ENCODE results near the gene AAR2. TPM values are rescaled to one million over a fixed set of nuclear protein-coding genes. Genes with fewer than 3 reads are reported as not detected.

The AAR2 gene, protein sequence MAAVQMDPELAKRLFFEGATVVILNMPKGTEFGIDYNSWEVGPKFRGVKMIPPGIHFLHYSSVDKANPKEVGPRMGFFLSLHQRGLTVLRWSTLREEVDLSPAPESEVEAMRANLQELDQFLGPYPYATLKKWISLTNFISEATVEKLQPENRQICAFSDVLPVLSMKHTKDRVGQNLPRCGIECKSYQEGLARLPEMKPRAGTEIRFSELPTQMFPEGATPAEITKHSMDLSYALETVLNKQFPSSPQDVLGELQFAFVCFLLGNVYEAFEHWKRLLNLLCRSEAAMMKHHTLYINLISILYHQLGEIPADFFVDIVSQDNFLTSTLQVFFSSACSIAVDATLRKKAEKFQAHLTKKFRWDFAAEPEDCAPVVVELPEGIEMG
- 31.4 and 32.6 TPM in 2 replicates for total RNA-seq

DNA sequence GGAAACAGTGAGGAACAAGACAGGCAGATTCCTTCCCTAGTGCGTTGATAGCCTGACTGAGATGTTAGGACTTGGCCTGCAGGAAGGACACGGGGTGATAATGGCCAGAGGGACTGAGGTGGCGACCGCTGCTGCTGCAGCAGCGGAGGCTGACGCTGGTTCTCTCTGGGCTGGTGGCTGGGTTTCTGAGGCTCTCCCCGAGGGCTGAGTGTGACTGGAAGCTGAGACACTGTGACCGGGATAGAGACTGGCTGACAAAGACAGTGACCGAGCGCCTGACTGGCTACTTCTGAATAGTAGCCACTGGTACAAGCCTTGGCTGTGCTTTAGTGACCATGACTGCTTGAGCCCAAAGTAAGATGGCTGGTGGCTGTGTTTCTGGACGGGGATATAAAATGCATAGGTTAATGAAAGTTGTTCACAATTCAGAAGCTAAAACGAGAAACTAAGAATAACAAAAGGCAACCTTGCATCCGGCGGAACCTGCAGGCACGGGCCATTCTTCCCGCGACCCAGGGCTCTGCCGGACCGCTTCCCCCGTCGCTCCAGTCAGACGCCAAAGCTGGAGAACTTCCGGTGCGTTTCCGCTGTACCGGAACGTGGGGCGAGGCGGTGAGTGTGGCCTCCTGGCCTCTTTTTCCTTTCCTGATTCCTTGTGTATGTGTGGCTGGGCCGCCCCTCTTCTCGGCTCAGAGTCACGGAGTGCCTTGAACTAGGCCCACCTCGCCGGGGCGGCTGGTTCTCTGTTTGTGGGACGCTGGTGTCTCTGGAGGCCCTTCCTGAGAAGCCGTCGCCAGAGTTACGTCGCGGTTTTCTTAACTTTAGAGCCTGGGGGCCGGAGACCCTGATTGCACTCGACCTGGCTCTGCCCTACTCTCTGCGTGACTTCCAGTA lies at the start of gene AAR2:
AAR2 (plus strand) TSS at position 587 of the 894 bp plus-strand sequence. CDS start 3,391 bp downstream, outside the sequence.
- peak; percentile 20 for DNase-seq (ENCODE audit: low read depth, low spot score)

DNA sequence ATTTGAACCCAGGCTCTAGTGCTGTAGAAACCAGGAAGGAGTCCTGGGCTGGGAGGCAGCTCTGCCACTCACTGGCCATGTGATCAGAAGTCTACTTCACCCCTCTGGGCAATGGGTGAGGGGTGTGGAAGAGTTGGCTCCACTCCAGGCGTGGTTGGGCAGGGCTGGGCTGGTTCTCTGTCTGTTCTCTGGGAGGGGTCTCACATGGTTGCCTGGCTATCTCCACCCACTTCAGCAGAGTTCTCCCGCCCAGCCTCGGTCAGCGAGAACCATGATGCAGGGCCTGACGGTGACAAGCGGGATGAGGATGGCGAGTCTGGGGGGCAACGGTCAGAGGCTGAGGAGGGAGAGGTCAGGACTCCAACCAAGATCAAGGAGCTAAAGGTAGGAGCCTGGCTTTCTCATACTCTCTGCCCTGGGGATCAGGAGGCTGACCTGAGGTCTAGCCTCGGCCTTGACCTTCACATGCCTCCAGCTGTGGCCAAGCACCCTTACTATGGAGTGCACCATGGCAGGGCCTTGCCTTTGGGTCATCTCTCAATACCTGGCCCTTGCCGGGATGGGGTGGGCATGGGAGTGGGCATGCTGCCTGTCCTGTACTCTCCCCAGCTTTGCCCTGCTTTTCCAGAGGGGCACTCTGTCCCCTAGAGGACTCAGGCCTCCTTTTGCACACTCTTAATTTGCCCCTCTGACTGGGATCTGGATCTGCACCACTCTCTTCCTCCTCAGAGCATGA lies 42.1 kb upstream of the AAR2 start:
- no peak for DNase-seq (ENCODE audit: low read depth, low spot score)

DNA sequence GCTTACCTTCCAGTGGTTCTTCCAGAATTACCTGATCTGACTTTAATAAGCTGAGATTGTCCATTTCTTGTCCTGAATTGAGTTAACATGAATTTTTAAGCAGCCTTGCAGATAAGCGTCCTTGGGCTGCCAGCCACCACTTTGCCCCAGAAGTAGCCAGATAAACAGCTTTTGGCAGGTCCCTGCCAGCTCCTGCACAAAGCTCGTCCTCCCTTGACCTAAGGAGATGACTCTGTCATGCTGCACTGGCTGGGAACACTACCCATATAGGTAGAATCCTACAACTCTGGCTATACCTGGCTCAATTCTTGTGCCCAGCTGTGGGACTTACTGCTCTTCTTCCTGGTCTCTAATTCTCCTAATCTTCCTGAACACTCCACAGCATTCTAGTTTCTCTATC lies 39.6 kb upstream of the AAR2 start:
- DNase-seq (ENCODE audit: low read depth, low spot score) = no peak

DNA sequence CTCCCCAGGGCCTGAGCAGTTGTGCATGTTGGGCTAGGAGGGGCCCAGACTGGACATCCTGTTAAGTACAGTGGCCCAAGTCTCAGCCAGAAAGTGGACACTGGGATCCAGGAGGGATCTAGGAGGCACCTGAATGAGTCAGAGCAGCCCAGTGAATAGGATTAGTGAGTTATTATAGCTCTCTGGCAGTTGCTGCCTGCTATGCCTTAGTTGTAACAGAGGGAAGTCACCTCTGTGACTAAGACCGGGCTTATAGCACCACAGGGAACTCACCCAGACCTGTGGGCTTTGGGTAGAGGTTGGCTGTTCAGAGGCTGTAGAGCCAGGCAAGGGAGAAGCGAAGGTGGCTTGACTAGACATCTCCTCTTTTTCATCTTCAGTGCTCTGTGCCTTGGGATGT lies 39.0 kb upstream of the AAR2 start:
- DNase-seq (ENCODE audit: low read depth, low spot score) = no peak

DNA sequence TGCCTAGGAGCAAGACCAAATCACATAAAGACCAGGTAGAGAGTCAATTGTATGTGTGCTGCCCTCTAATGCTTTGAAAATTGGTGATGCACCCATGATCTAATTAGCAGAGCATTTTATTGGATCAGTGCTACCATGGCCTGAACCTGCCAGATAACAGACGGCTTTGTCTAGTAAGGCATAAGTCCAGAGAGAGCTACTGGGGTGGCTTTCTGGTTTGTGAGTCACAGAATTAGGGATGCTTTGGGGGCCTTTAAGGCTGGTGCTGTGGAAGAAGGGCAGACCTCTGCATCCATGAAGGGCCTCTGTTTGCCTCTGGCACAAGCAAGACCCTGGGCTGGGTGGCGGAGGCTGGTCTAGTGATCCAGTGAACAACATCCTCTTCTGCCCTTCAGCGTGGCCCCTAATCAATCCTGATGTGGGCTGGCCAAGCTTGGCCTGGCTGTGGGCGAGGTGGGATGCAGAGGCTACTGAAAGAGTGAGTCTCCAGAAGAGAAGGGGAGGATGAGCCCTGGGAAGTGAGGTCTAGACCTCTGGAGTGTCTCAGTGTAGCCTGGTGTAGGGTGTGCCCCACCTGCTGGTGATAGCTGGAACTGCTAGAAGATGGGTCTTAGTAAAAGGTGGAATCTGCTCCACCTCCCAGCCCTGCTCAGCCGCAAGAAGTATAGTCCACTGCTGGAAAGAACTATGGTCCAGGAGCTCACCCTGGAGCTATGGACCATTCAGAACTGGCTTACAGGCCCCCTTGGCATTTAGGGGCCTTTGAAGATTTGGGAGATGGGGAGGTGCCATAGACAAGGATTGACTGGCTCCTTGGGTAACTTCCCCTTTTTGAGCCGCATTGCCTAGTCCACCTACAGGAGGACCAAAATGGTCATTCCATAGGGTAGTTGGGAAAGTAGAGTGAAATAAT lies 36.7 kb upstream of the AAR2 start:
- DNase-seq (ENCODE audit: low read depth, low spot score) = peak; percentile 30

DNA sequence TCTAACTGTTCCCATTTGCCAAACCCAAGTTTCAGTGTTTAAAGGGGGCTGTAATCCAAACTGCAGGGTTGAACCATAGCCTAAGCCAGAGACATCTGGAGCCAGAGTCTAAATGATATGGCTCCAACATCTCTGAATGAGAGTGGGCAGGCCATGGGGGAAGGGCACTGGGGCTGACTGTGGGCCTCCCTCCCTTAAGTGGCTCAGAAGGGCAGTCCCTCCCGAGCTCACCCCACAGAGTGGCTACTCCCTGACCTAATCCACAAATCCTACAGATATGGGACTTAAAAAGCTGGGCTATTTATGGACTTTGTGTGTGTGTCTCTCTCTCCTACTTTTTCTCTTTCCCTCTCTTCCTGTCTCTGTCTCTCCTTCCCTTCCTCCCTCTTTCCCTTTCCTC lies 35.8 kb upstream of the AAR2 start:
- DNase-seq (ENCODE audit: low read depth, low spot score) = no peak

DNA sequence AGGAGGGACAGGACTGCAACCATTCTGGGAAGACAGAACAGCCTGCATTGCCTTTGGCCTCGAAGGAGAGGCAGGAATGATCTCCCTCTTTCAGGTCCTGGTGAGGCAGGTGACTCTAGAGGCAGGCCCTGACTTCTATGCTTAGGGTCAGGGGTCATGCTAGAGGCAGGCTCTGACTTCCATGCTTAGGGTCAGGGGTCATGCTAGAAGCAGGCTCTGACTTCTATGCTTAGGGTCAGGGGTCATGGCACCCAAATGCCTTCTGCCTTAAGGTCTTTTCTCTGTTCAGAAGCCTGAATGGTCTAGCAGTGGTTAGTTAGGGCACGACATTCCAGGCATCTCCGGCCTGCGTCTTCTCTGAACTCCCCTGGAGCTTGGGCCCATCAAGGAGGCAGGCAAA lies 35.1 kb upstream of the AAR2 start:
- DNase-seq (ENCODE audit: low read depth, low spot score) = no peak

DNA sequence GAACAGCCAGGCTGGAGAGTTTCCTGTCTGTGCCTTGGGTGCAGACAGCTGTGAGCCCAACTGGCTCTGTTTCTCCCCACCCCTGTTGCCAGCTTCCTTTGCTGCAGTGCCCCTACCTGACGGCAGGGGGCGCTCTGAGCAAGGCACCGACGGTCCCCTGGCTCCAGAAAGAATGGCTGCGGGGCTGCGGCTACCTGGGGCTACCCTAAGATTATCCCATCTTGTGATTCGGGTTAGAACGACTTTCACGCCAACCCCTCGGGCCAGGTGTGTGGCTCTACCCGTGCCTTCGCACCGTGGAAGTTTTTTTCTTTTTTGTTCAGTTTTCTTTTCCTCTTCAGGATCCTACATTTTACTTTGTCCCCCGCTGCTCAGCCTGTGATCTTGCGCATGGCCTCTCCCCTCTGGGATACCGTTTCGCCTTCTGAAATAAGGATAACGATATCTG lies 33.4 kb upstream of the AAR2 start:
- DNase-seq (ENCODE audit: low read depth, low spot score) = no peak

DNA sequence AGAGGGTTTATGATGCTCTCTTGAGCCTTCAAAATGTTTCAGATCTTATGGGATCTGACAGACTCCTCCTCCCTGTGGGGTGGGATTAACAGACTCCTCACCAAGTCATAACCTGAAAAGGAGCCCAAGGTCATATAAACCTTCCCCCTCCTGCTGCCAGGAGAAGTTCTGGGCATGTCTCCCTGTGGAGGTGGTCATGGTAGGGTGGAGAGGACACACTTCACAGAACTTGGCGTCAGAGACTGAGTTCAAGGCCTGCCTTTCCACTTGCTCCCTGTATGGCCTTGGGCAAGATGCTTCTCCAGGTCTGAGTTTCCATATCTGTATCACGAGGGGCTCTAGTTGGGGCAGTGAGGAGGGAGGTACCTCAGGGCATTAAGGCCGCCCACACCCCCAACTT lies 32.4 kb upstream of the AAR2 start:
- no peak for DNase-seq (ENCODE audit: low read depth, low spot score)

DNA sequence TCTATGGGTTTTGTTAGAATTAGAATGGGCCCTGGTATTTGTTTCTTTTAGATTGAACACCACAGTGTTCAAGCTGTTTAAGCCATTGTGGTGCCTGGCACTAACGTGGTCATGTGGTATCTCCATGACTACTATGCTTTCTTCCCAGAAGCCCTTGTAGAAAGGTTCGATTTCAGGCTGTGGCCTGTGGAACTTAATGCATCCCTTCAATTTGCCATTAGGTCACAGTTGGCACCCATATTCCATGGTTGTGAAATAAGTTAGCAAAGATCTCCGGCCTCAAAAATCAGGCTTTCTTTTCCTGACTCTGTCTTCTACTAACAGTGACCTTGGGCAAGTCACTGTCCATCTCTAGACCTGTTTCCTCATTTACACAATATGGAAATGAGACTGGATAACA lies 31.3 kb upstream of the AAR2 start:
- DNase-seq (ENCODE audit: low read depth, low spot score) = no peak

DNA sequence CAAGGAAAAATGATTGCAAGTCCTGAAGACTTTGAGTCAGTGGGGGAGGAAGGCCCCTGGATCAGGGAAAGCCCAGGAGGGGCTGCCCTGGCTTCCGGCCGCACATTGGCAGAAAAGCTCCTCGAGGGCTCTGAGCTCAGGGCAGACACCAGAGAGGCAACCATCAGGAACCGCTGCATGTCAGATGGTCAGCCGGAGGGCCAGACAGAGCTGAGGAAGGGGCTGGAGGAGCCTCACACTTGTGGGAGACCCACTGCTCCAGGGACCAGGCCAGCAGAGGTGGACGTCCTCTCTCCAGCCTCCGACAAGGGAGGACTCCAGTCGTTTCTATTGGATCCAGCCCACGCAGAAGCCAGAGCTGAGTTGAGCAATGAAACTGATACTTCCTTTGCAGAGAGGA lies 30.2 kb upstream of the AAR2 start:
- DNase-seq (ENCODE audit: low read depth, low spot score) = no peak

DNA sequence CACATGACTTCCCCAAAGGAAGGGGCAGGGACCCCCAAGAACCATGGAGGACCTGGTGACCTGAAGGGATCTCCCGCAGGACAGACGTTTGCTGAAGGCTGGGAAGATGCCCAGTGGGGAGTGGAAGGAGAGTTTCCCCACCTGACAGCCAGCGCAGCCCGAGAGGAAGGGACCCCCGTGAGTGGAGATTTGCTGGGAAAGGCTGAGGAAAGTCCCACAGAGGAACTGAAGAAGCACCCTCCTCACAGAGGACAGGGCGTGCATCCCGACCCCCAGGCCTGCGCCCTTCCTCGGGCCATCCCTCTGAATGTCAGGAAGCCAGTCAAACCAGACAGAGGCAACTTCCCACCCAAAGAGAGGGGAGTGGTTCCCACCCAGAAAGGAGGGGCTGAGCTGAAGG lies 29.6 kb upstream of the AAR2 start:
- no peak for DNase-seq (ENCODE audit: low read depth, low spot score)

DNA sequence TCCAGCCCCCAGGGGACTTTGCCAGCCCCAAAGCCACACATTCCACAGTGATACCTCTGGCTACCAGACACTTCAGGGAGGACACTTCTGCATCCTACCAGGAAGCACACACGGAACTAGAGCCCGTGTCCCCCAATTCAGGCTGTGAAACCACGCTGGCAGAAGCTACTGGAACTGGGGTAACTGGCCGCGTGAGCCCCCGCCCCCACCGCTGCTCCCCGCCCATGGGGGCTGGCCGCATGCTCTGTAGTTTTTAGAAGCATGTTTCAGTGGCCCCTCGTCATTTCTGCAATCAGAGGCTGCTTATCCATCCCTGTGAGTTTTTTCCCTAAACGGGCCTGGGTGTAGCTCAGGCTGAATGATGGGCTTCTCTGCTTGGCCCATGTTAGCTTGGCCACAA lies 28.7 kb upstream of the AAR2 start:
- DNase-seq (ENCODE audit: low read depth, low spot score) = no peak

DNA sequence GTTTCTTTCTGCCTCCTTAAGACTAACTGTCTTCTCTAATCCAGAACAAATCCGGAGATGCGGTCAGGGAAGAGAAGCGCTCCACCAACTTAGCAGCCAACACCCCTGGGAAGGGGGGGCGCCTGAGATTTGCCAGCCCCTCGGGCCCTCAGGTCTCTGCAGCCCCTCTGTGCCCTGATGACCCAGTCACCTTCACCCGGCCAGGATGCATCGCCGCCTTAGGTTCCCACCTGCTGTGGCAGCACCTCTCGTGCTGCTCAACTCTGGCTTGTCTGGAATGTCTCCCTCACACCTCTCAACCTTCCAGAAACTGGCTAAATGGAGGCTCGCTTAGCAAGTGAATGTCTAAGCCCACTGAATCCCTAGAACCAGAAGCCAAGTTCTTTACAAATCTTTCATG lies 28.0 kb upstream of the AAR2 start:
- DNase-seq (ENCODE audit: low read depth, low spot score) = no peak

DNA sequence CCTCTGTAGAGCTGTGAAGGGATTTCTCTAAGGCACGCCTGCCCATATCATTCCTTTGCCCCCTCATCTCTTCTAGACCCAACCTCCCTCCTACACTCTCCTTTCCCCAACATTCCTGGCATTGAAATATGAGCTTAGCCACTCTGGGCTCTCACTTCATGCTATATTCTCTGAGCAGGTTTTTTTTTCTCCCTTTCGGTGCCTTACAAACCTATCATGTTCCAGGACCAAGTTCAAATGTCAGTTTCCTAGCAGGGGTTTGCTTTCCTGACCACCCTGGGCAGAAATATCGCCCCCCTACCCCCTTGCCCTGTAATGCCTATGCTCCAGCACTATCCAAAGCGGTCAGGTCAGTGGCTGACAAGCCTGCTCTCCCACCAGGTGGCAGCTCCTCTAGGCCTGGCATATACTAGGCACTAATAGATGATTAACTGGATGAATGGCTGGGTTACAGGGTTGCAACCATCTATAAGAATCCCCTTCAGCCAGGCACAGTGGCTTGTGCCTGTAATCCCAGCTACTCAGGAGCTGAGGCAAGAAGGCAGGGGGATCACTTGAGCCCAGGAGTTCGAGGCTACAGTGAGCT lies 25.7 kb upstream of the AAR2 start:
- DNase-seq (ENCODE audit: low read depth, low spot score) = no peak

DNA sequence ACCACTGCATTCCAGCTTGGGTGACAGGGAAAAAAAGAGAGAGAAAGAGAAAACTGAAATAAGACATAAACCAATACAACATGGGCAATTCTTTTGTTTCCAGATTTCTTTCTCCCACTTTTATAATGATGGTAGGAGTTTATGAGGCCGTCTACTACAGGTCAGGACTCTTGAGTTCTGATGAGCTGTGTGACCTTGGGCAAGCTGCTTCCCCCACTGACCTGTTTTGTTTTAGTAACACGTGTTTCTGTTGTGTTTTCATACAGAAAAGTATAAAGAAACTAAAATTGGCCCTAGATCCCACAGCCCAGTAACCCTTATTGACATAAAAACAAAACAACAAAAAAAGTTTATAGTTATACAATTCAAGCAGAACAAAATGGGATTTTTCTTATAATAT lies 22.9 kb upstream of the AAR2 start:
- no peak for DNase-seq (ENCODE audit: low read depth, low spot score)

DNA sequence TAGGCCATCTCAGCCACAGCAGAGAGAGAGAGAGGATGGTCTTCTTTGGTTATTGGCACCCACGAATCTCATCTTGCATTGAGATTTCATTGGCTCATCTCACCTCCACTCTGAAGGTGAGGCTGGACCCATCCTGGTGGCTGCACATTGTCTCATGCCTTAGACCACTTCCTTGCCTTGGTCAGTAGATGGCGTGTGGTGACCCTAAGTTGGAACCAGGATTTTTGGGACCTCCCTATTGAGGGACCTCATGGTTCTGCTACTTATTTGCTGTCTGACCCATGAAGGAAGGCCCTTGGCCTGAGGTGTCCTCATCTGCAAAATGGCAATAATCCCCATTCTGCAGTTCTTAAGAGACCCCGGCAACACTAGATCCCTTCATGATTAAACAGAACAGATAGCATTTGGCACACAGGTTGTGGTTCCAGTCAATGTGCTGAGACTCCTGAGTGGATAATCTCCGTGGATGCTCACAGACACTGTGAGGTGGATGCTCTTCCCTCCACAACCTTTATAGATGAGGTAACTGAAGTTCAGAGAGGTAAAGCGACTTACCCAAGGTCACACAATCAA lies 21.5 kb upstream of the AAR2 start:
- no peak for DNase-seq (ENCODE audit: low read depth, low spot score)

DNA sequence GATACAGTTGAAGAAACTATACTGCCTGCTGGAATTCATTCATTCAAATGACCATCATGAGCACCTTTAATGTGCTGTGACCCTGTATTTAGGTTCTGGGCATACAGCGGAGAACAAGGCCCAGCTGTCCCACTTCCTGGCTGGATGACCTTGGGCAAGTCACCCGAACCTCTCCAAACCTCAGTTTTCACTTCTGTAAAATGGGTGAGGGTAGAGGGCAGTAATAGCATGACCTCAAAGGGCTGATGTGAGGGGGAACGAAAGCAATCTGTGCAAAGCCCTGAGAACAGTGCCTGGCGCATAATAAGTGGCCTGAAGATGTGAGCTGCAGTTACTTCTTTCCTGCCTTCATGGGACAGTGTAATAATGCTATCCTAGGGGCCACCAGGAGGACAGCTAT lies 20.5 kb upstream of the AAR2 start:
- DNase-seq (ENCODE audit: low read depth, low spot score) = no peak

DNA sequence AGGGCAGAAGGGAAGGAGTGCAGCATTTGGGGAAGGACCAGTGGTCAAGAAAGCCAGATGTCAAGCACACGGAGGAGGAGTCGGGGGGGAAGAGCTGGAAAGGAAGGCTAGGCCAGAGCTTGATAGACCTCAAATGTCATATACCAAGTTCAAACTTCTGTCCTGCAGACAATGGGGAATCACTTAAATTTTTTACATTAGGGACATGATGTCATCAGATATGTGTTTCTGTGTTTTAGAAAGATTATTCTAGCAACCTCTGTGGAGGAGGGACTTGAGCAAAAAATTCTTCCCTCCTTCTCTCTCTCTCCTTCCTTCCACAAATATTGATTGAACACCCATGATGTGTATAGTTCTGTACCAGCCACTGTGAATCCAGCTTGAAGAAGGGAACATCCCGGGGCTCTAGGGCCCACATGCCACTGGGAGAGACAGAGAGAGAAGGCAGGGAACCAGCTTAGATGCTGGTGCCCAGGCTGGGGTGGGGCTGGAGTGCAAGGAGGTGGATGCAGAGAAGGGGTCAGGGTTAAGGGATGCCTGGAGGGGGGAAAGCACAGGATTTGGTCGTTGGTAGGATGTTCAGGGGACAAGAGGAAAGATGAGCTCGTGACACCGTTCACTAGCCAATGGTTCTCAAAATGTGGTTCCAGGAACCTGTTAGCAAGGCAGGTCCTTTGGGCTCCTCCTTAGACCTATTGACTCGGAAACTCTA lies 19.8 kb upstream of the AAR2 start:
- no peak for DNase-seq (ENCODE audit: low read depth, low spot score)

Data from pulmonary artery endothelial cell (primary cell).